GM13977 (cell line): ENCODE data around the gene MLXIPL.

Experiments used
- DNase-seq: peaks from one replicate; pipeline ENCODE4 v3.0.0; 2012; ENCODE audit warnings: low spot score
- in situ Hi-C: fragments of 300-500 bp; cut with MboI; formaldehyde crosslinking; loops from one replicate; pipeline ENCODE4 v1.12.0; 2022; ENCODE audit warnings: low sequenced_read_pairs, low pct_unique_long_range_greater_than_20kb, mixed read lengths, inconsistent platforms; ENCODE audit not compliant: unreplicated experiment
- TF ChIP-seq, protein P1 (sequence below): IDR thresholded peaks from 2 replicates; pipeline ENCODE4 v1.5.1; 2012; ENCODE audit warnings: mild to moderate bottlenecking, control low read depth; ENCODE audit not compliant: insufficient read depth; ENCODE audit errors: extremely low read depth, missing control alignments

Gene MLXIPL, protein sequence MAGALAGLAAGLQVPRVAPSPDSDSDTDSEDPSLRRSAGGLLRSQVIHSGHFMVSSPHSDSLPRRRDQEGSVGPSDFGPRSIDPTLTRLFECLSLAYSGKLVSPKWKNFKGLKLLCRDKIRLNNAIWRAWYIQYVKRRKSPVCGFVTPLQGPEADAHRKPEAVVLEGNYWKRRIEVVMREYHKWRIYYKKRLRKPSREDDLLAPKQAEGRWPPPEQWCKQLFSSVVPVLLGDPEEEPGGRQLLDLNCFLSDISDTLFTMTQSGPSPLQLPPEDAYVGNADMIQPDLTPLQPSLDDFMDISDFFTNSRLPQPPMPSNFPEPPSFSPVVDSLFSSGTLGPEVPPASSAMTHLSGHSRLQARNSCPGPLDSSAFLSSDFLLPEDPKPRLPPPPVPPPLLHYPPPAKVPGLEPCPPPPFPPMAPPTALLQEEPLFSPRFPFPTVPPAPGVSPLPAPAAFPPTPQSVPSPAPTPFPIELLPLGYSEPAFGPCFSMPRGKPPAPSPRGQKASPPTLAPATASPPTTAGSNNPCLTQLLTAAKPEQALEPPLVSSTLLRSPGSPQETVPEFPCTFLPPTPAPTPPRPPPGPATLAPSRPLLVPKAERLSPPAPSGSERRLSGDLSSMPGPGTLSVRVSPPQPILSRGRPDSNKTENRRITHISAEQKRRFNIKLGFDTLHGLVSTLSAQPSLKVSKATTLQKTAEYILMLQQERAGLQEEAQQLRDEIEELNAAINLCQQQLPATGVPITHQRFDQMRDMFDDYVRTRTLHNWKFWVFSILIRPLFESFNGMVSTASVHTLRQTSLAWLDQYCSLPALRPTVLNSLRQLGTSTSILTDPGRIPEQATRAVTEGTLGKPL

DNA sequence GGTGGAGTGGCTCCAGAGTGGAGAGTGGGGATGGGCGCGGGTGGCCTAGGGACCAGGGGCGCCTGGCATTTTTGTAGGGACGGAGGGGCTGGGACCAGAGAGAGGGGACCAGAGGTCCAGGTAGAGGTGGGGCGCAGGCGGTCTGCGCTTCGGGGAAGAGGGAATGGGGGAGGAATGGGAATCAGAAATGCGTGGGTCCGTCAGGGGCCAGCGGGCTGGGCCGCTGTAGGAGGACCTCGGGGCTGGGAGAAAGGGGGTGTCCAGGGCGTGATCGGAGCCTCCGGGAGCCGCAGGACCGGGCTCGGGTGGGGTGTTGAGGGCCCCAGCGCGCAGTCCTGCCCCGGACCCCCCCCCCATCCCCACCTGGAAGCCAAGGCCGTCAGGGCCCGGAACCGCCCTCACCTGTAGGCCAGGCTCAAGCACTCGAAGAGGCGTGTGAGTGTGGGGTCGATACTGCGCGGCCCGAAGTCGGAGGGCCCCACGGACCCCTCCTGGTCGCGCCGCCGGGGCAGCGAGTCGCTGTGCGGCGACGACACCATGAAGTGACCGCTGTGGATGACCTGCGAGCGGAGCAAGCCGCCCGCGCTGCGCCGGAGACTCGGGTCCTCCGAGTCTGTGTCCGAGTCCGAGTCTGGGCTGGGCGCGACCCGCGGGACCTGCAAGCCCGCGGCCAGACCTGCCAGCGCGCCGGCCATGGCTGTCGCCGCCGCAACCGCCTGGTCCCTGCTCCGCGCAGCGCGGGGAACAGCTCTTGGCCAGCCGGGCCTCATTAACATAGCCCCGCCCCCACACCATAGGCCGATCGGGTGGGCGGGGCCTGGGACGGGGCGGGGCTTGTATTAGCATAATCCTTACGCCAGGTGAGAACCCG is at the start of gene MLXIPL:
MLXIPL (minus strand) TSS at position 725 of the 871 bp plus-strand sequence; CDS start at position 695, 30 bp downstream.
- in situ Hi-C loops: loop anchor here (25.0 kb wide), 1 partner anchor 238 kb away; the partner anchor contains the start of gene TMEM270

GRCh38 chr7:73671857-73672445 is 47.6 kb upstream of the MLXIPL start:
- TF ChIP-seq, protein P1, sequence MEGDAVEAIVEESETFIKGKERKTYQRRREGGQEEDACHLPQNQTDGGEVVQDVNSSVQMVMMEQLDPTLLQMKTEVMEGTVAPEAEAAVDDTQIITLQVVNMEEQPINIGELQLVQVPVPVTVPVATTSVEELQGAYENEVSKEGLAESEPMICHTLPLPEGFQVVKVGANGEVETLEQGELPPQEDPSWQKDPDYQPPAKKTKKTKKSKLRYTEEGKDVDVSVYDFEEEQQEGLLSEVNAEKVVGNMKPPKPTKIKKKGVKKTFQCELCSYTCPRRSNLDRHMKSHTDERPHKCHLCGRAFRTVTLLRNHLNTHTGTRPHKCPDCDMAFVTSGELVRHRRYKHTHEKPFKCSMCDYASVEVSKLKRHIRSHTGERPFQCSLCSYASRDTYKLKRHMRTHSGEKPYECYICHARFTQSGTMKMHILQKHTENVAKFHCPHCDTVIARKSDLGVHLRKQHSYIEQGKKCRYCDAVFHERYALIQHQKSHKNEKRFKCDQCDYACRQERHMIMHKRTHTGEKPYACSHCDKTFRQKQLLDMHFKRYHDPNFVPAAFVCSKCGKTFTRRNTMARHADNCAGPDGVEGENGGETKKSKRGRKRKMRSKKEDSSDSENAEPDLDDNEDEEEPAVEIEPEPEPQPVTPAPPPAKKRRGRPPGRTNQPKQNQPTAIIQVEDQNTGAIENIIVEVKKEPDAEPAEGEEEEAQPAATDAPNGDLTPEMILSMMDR: no peak
- no peak for DNase-seq
- in situ Hi-C loops: no loop called here

More for the DNA sequence above, at the start of gene MLXIPL:
- DNase-seq: peak; percentile 88
- TF ChIP-seq, protein P1: no peak

- in situ Hi-C loops: no loop called here
- TF ChIP-seq, protein P1: no peak
- DNase-seq: no peak
These were observed 47.0 kb upstream of the MLXIPL start for GRCh38 chr7:73671322-73671661.

- DNase-seq: no peak
- in situ Hi-C loops: no loop called here
- TF ChIP-seq, protein P1: no peak
These were observed 45.6 kb upstream of the MLXIPL start for GRCh38 chr7:73669858-73670385.

GRCh38 chr7:73669288-73669701 is 45.0 kb upstream of the MLXIPL start:
- in situ Hi-C loops: no loop called here
- TF ChIP-seq, protein P1: no peak
- no peak for DNase-seq
